Central memory CD8-positive, alpha-beta T cell (primary cell): ENCODE results near the gene TBC1D4.

Source experiments
- ATAC-seq: fragments of 150-1000 bp; cut with Tn5 transposase; replicated peaks from 2 replicates; pipeline ENCODE4 v1.10.0; 2022; ENCODE audit warnings: mild to moderate bottlenecking, moderate FRiP score, moderate number of reproducible peaks; ENCODE audit not compliant: poor library complexity, severe bottlenecking; ENCODE audit errors: extremely low read depth
- DNase-seq, 2 donors: peaks; one replicate each; pipeline ENCODE4 v3.0.0; 2021; ENCODE audit warnings: low spot score in 2 of 2
- H3K27ac Mint-ChIP-seq: one replicate; pipeline ENCODE4 v1.8.0; 2022; ENCODE audit warnings: low read depth, mild to moderate bottlenecking, moderate library complexity, mixed read lengths
- H3K27me3 Mint-ChIP-seq: one replicate; pipeline ENCODE4 v1.8.0; 2022; ENCODE audit warnings: mixed read lengths
- H3K36me3 Mint-ChIP-seq: one replicate; pipeline ENCODE4 v1.8.0; 2022; ENCODE audit warnings: mild to moderate bottlenecking, moderate library complexity, mixed read lengths; ENCODE audit not compliant: insufficient read depth
- H3K4me1 Mint-ChIP-seq: one replicate; pipeline ENCODE4 v1.8.0; 2022; ENCODE audit warnings: mixed read lengths
- H3K4me3 Mint-ChIP-seq: one replicate; pipeline ENCODE4 v1.8.0; 2022; ENCODE audit warnings: mild to moderate bottlenecking, moderate library complexity, mixed read lengths
- H3K9me3 Mint-ChIP-seq: one replicate; pipeline ENCODE4 v1.8.0; 2022; ENCODE audit warnings: mixed read lengths

The TBC1D4 gene

GRCh38 chr13:75458696-75459422, 23.1 kb downstream of the TBC1D4 start:
- H3K9me3 Mint-ChIP-seq: no peaks in the 10 kb centered on the region
- H3K27me3 Mint-ChIP-seq: peaks cover 21% of the 10 kb centered on the region
- ATAC-seq: no peak
- H3K27ac Mint-ChIP-seq: no peak overlapping the region
- H3K36me3 Mint-ChIP-seq: peaks cover 4% of the 10 kb centered on the region
- H3K4me3 Mint-ChIP-seq: no peak overlapping the region
- no peaks in the 10 kb centered on the region for H3K4me1 Mint-ChIP-seq
- no peak for DNase-seq

GRCh38 chr13:75455962-75456361, 26.0 kb downstream of the TBC1D4 start:
- DNase-seq: no peak
- no peak for ATAC-seq
- Mint-ChIP-seq H3K27ac (no peak overlapping the region), H3K4me1 (no peaks in the 10 kb centered on the region), H3K27me3 (peaks cover 32% of the 10 kb centered on the region), H3K36me3 (peaks cover 2% of the 10 kb centered on the region), H3K4me3 (no peak overlapping the region), H3K9me3 (no peaks in the 10 kb centered on the region)

GRCh38 chr13:75454497-75454896, 27.5 kb downstream of the TBC1D4 start:
- Mint-ChIP-seq H3K27me3 (peaks cover 33% of the 10 kb centered on the region), H3K9me3 (no peaks in the 10 kb centered on the region), H3K4me1 (no peaks in the 10 kb centered on the region), H3K27ac (no peak overlapping the region), H3K4me3 (no peak overlapping the region), H3K36me3 (peaks cover 2% of the 10 kb centered on the region)
- no peak for DNase-seq
- no peak for ATAC-seq

- ATAC-seq (no peak), DNase-seq (no peak)
- Mint-ChIP-seq H3K27me3 (peaks cover 33% of the 10 kb centered on the region), H3K4me1 (no peaks in the 10 kb centered on the region), H3K4me3 (no peak overlapping the region), H3K36me3 (peaks cover 2% of the 10 kb centered on the region), H3K9me3 (no peaks in the 10 kb centered on the region), H3K27ac (no peak overlapping the region)
Observed at GRCh38 chr13:75452564-75452963, 29.4 kb downstream of the TBC1D4 start.

GRCh38 chr13:75447493-75447892, 34.5 kb downstream of the TBC1D4 start:
- no peak overlapping the region for H3K27ac Mint-ChIP-seq
- DNase-seq: no peak
- H3K9me3 Mint-ChIP-seq: no peaks in the 10 kb centered on the region
- H3K36me3 Mint-ChIP-seq: no peaks in the 10 kb centered on the region
- H3K4me1 Mint-ChIP-seq: no peaks in the 10 kb centered on the region
- ATAC-seq: no peak
- peaks cover 46% of the 10 kb centered on the region for H3K27me3 Mint-ChIP-seq
- no peak overlapping the region for H3K4me3 Mint-ChIP-seq

- Mint-ChIP-seq H3K27me3 (peaks cover 46% of the 10 kb centered on the region), H3K4me1 (no peaks in the 10 kb centered on the region), H3K9me3 (no peaks in the 10 kb centered on the region), H3K36me3 (no peaks in the 10 kb centered on the region), H3K4me3 (no peak overlapping the region), H3K27ac (no peak overlapping the region)
- ATAC-seq (no peak), DNase-seq (no peak)
Observed at GRCh38 chr13:75446874-75447273, 35.1 kb downstream of the TBC1D4 start.

- no peak overlapping the region for H3K27ac Mint-ChIP-seq
- DNase-seq (no peak), ATAC-seq (no peak)
- no peak overlapping the region for H3K4me3 Mint-ChIP-seq
- no peaks in the 10 kb centered on the region for H3K36me3 Mint-ChIP-seq
- H3K27me3 Mint-ChIP-seq: peaks cover 48% of the 10 kb centered on the region
- no peaks in the 10 kb centered on the region for H3K4me1 Mint-ChIP-seq
- no peaks in the 10 kb centered on the region for H3K9me3 Mint-ChIP-seq
Observed at GRCh38 chr13:75445717-75446499, 36.1 kb downstream of the TBC1D4 start.

- DNase-seq: no peak
- no peak overlapping the region for H3K4me3 Mint-ChIP-seq
- H3K36me3 Mint-ChIP-seq: peaks cover 1% of the 10 kb centered on the region
- no peaks in the 10 kb centered on the region for H3K9me3 Mint-ChIP-seq
- no peak for ATAC-seq
- H3K27me3 Mint-ChIP-seq: peaks cover 49% of the 10 kb centered on the region
- H3K27ac Mint-ChIP-seq: no peak overlapping the region
- H3K4me1 Mint-ChIP-seq: no peaks in the 10 kb centered on the region
Observed at GRCh38 chr13:75444016-75444415, 38.0 kb downstream of the TBC1D4 start.

GRCh38 chr13:75443356-75443958, 38.5 kb downstream of the TBC1D4 start:
- Mint-ChIP-seq H3K27ac (no peak overlapping the region), H3K9me3 (no peaks in the 10 kb centered on the region), H3K36me3 (peaks cover 1% of the 10 kb centered on the region), H3K27me3 (peaks cover 49% of the 10 kb centered on the region), H3K4me3 (no peak overlapping the region), H3K4me1 (no peaks in the 10 kb centered on the region)
- DNase-seq: no peak
- no peak for ATAC-seq

- ATAC-seq (no peak), DNase-seq (no peak)
- Mint-ChIP-seq H3K36me3 (peaks cover 1% of the 10 kb centered on the region), H3K9me3 (no peaks in the 10 kb centered on the region), H3K4me1 (no peaks in the 10 kb centered on the region), H3K4me3 (no peak overlapping the region), H3K27me3 (peaks cover 56% of the 10 kb centered on the region), H3K27ac (no peak overlapping the region)
Observed at GRCh38 chr13:75442736-75443234, 39.2 kb downstream of the TBC1D4 start.

- no peak for ATAC-seq
- no peak for DNase-seq
- Mint-ChIP-seq H3K4me3 (no peak overlapping the region), H3K9me3 (no peaks in the 10 kb centered on the region), H3K36me3 (peaks cover 1% of the 10 kb centered on the region), H3K27ac (no peak overlapping the region), H3K27me3 (peaks cover 51% of the 10 kb centered on the region), H3K4me1 (no peaks in the 10 kb centered on the region)
Observed at GRCh38 chr13:75440100-75440499, 41.9 kb downstream of the TBC1D4 start.

- Mint-ChIP-seq H3K27ac (no peak overlapping the region), H3K4me3 (no peak overlapping the region), H3K36me3 (peaks cover 1% of the 10 kb centered on the region)
Observed at GRCh38 chr13:75437582-75438318, 44.2 kb downstream of the TBC1D4 start.

More at GRCh38 chr13:75437582-75438318, 44.2 kb downstream of the TBC1D4 start:
- Mint-ChIP-seq H3K27me3 (peaks cover 41% of the 10 kb centered on the region), H3K9me3 (no peaks in the 10 kb centered on the region), H3K4me1 (no peaks in the 10 kb centered on the region)
- no peak for DNase-seq
- no peak for ATAC-seq
